Astrocyte of the cerebellum (primary cell): ENCODE measurements around the gene SLC5A1.

Experiments
- DNase-seq: peaks from one replicate; pipeline ENCODE4 v3.0.0-alpha.2; 2011; ENCODE audit warnings: low read depth
- H3K4me3 ChIP-seq: 2 replicates; pipeline ENCODE4 v1.5.1; 2011; ENCODE audit warnings: mild to moderate bottlenecking, low read depth, low read length, moderate library complexity
- CTCF ChIP-seq: IDR thresholded peaks from 2 replicates; pipeline ENCODE4 v1.5.1; 2012; ENCODE audit warnings: low read length, low read depth, moderate library complexity, mild to moderate bottlenecking; ENCODE audit errors: missing control alignments
- in situ Hi-C: cut with HindIII; loops from 2 replicates; pipeline ENCODE4 v1.10.0; 2017; ENCODE audit warnings: low sequenced_read_pairs

Gene SLC5A1

GRCh38 chr22:32043391-32043790 lies 330 bp downstream of the SLC5A1 start:
- H3K4me3 ChIP-seq = no peak overlapping the region
- DNase-seq = no peak
- no peak for TF ChIP-seq CTCF
- in situ Hi-C loops = no loop called here

- in situ Hi-C loops = no loop called here
- no peak for DNase-seq
- no peak overlapping the region for H3K4me3 ChIP-seq
- no peak for TF ChIP-seq CTCF
Observed at GRCh38 chr22:32044477-32044876, 1.4 kb downstream of the SLC5A1 start.

GRCh38 chr22:32044913-32045312 lies 1.9 kb downstream of the SLC5A1 start:
- H3K4me3 ChIP-seq = no peak overlapping the region
- DNase-seq = no peak
- TF ChIP-seq CTCF = no peak
- in situ Hi-C loops = no loop called here

GRCh38 chr22:32048069-32048468 lies 5.0 kb downstream of the SLC5A1 start:
- DNase-seq = no peak
- TF ChIP-seq CTCF = no peak
- H3K4me3 ChIP-seq = no peak overlapping the region
- in situ Hi-C loops = no loop called here

- in situ Hi-C loops = no loop called here
Observed at GRCh38 chr22:32050678-32051515, 7.8 kb downstream of the SLC5A1 start.

GRCh38 chr22:32052244-32052643 lies 9.2 kb downstream of the SLC5A1 start:
- in situ Hi-C loops = no loop called here
- no peak for TF ChIP-seq CTCF
- no peak for DNase-seq
- no peak overlapping the region for H3K4me3 ChIP-seq

More at GRCh38 chr22:32050678-32051515, 7.8 kb downstream of the SLC5A1 start:
- DNase-seq = peak; percentile 45
- no peak overlapping the region for H3K4me3 ChIP-seq
- TF ChIP-seq CTCF = no peak
